Uterus (tissue), 4 donors: Measurements from ENCODE around the gene GPR63. TPM values are rescaled to one million over a fixed set of nuclear protein-coding genes. Genes with fewer than 3 reads are reported as not detected.

Experiments
- DNase-seq, 2 donors: peaks; one replicate each; pipeline ENCODE4 v3.0.0-alpha.2; 2019 to 2020
- H3K27ac ChIP-seq, 2 donors: fragments of 200-600 bp; sonication (generic); 1 replicate in 1 of 2; 2 replicates in 1 of 2; pipeline ENCODE4 v1.5.1; 2016 to 2018
- H3K27me3 ChIP-seq, 2 donors: fragments of 200-600 bp; sonication (generic); one replicate each; pipeline ENCODE4 v1.5.1; 2018 to 2019; ENCODE audit warnings: control low read depth in 1 of 2
- H3K36me3 ChIP-seq, 2 donors: fragments of 200-600 bp; sonication (generic); one replicate each; pipeline ENCODE4 v1.5.1; 2019; ENCODE audit warnings: control low read depth in 1 of 2
- H3K4me1 ChIP-seq, 2 donors: fragments of 200-600 bp; sonication (generic); one replicate each; pipeline ENCODE4 v1.5.1; 2018 to 2019; ENCODE audit warnings: control low read depth in 1 of 2
- H3K4me3 ChIP-seq, 2 donors: fragments of 200-600 bp; sonication (generic); 1 replicate in 1 of 2; 2 replicates in 1 of 2; pipeline ENCODE4 v1.5.1; 2018 to 2019; ENCODE audit warnings: mild to moderate bottlenecking in 1 of 2
- H3K9me3 ChIP-seq, 2 donors: fragments of 200-600 bp; sonication (generic); one replicate each; pipeline ENCODE4 v1.5.1; 2019; ENCODE audit warnings: control low read depth in 1 of 2
- CTCF ChIP-seq, 4 experiments: fragments of 200-600 bp in 2 of 4; fragments of 450-650 bp in 2 of 4; sonication (generic) in 2 of 4; IDR thresholded peaks; one replicate each; pipeline ENCODE4 v1.5.1; 2016 to 2019; ENCODE audit warnings: antibody characterized with exemption in 4 of 4, mild to moderate bottlenecking in 2 of 4, moderate library complexity in 1 of 4
- POLR2A ChIP-seq, 2 donors: fragments of 450-650 bp; IDR thresholded peaks; one replicate each; pipeline ENCODE4 v1.6.1; 2016; ENCODE audit warnings: antibody characterized with exemption in 2 of 2, mild to moderate bottlenecking in 1 of 2, moderate library complexity in 1 of 2
- intact Hi-C: fragments of 100-400 bp; cut with DNase I; formaldehyde crosslinking; loops from one replicate; pipeline ENCODE4 v1.15.1; 2023; ENCODE audit warnings: low total_unique reads
- total RNA-seq, 4 donors: library from RNA; depleted of rRNA in 3 of 4; stranded (reverse); fragments of >200 nt in 3 of 4; gene quantifications; one replicate each; pipeline versions ENCODE4 v1.1.0 to v1.2.4, GENCODE V29; 2014 to 2023
- donor health status: DM: yes; HTN: yes; CAD: no.

GPR63 gene
- total RNA-seq, 4 donors from 2014 or later, result 0.26 to 5.5 (median 2.5) TPM

GRCh38 chr6:96826865-96827264 is 10.4 kb downstream of the GPR63 start:
- H3K36me3 ChIP-seq, result no peaks in the 10 kb centered on the region
- no peaks in the 10 kb centered on the region for H3K9me3 ChIP-seq
- no peak for DNase-seq
- intact Hi-C loops, result no loop called here
- TF ChIP-seq POLR2A (IDR thresholded peaks at IDR 0.05) (no peak), CTCF (IDR thresholded peaks at IDR 0.05) (no peak)
- no peaks in the 10 kb centered on the region for H3K27me3 ChIP-seq
- H3K4me1 ChIP-seq, result no peaks in the 10 kb centered on the region
- H3K4me3 ChIP-seq, result no peak overlapping the region
- no peak overlapping the region for H3K27ac ChIP-seq

GRCh38 chr6:96823743-96824142 is 13.5 kb downstream of the GPR63 start:
- no peak for DNase-seq
- intact Hi-C loops, result no loop called here
- H3K4me1 ChIP-seq, result no peaks in the 10 kb centered on the region
- H3K27me3 ChIP-seq, result no peaks in the 10 kb centered on the region
- no peak overlapping the region for H3K4me3 ChIP-seq
- TF ChIP-seq CTCF (IDR thresholded peaks at IDR 0.05), result no peak
- no peak overlapping the region for H3K27ac ChIP-seq
- no peaks in the 10 kb centered on the region for H3K36me3 ChIP-seq
- H3K9me3 ChIP-seq, result no peaks in the 10 kb centered on the region

- H3K4me1 ChIP-seq, result no peaks in the 10 kb centered on the region
- H3K27me3 ChIP-seq, result no peaks in the 10 kb centered on the region
- no peaks in the 10 kb centered on the region for H3K9me3 ChIP-seq
- no peak overlapping the region for H3K27ac ChIP-seq
- H3K4me3 ChIP-seq, result no peak overlapping the region
- no peak for DNase-seq
- no peaks in the 10 kb centered on the region for H3K36me3 ChIP-seq
- TF ChIP-seq CTCF (IDR thresholded peaks at IDR 0.05) (no peak), POLR2A (IDR thresholded peaks at IDR 0.05) (no peak)
- intact Hi-C loops, result no loop called here
Measured at GRCh38 chr6:96821034-96821433, 16.2 kb downstream of the GPR63 start.

- Histone ChIP-seq H3K27me3 (no peaks in the 10 kb centered on the region), H3K9me3 (no peaks in the 10 kb centered on the region), H3K4me1 (no peaks in the 10 kb centered on the region), H3K27ac (no peak overlapping the region), H3K36me3 (no peaks in the 10 kb centered on the region), H3K4me3 (no peak overlapping the region)
- intact Hi-C loops, result no loop called here
- TF ChIP-seq CTCF (IDR thresholded peaks at IDR 0.05) (no peak), POLR2A (IDR thresholded peaks at IDR 0.05) (no peak)
- DNase-seq, result no peak
Measured at GRCh38 chr6:96816301-96816817, 20.9 kb downstream of the GPR63 start.

GRCh38 chr6:96814625-96815024 is 22.7 kb downstream of the GPR63 start:
- no peak overlapping the region for H3K4me3 ChIP-seq
- H3K36me3 ChIP-seq, result no peaks in the 10 kb centered on the region
- no peak for DNase-seq
- TF ChIP-seq POLR2A (IDR thresholded peaks at IDR 0.05) (no peak), CTCF (IDR thresholded peaks at IDR 0.05) (no peak)
- no peak overlapping the region for H3K27ac ChIP-seq
- no peaks in the 10 kb centered on the region for H3K27me3 ChIP-seq
- H3K4me1 ChIP-seq, result no peaks in the 10 kb centered on the region
- intact Hi-C loops, result no loop called here
- H3K9me3 ChIP-seq, result no peaks in the 10 kb centered on the region
